ENCODE results near the gene TDRD7. TPM values are rescaled to one million over a fixed set of nuclear protein-coding genes. Genes with fewer than 3 reads are reported as not detected.

TDRD7 gene
- total and polyA plus RNA-seq, 9 of the 15 experiments (the other 6 are each of a cell fraction or from before 2014, with no cell fraction given), result 2.2 to 7.7 (median 5.2) TPM

- TF ChIP-seq ZNF318 (IDR thresholded peaks at IDR 0.05; ENCODE audit: borderline replicate concordance in 1 of 2, low read depth in 1 of 2), result no peak
Measured at GRCh38 chr9:97516111-97516510, 104.2 kb downstream of the TDRD7 start (continued).

Measured in K562 (cell line).